ENCODE results near the gene TMEM51.

Gene TMEM51

DNA sequence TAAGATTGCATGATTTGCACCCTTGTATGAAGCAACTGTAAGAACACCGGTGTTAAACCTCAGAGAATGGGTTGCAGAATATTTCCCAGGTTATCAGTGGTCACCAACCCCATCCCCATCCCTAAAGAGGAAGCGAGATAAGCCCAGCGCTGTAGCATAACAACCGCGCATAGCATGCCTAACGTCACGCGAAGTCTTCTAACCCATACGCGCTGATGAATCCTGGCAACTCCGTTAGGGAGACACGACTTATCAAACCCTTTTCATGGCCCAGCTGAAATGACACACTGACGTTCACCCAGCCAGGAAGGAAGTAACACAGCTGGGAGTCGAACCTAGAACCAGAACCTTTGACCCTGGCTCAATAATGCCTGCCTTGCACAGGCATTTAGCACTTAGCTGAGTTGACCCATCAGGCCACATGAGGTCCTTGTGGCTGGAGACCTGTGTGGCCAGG lies 24.2 kb downstream of the TMEM51 start:
- no peak for DNase-seq (ENCODE audit: low read depth in 3 of 3)

DNA sequence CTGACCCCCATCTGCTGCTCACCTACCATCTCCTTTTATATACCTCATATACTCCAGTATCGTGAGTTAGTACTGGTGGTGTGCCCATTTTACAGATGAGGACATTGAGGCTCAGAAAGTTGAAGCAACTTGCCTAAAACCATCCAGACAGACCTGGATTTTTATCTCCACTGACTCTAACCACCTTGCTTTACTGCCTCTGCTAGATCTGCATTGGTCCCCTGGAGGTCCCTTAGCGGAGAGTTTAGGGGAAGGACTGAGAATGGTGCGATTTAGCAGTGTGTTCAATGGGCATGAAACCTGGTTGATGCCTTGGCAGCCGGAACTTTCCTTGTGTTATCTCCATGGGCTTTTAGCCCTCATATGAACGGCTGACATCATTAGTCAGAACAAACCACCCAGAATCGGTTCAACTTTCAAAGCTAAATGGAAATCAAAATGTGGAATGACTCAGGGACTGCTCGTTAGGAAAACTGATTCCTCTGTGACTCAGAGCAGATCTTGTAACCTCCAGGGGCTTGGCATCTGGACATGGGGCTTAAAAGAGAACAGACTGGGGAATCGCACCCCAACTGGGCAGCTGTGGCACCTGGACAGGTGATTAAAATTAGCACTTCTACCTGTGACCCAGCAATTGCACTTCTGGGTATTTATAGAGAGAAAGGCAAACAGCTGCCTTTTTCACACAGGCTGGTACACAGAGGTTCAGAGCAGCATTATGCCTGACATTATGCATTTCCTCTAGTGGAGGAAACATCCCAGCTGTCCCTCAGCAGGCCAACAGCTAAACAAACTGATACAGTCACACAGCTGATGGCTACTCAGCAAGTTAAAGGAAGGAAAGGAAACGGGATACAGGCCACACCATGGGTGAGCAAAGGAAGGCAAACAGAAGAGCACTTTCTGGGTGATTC lies 25.3 kb downstream of the TMEM51 start:
- no peak for DNase-seq (ENCODE audit: low read depth in 3 of 3)

DNA sequence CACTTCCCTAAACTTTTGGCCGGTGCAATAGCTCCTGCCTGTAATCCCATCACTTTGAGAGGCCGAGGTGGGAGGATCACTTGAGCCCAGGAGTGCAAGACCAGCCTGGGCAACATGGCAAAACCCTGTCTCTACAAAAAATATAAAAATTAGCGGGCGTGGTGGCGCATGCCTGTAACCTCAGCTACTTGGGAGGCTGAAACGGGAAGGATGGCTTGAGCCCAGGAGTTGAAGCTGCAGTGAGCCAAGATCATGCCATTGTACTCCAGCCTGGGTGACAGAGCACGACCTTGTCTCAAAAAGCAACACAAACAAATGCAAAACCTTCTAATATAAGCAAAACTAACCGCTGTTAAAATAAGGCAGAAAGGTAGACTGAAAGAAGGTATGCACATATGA lies 25.9 kb downstream of the TMEM51 start:
- no peak for DNase-seq (ENCODE audit: low read depth in 3 of 3)

DNA sequence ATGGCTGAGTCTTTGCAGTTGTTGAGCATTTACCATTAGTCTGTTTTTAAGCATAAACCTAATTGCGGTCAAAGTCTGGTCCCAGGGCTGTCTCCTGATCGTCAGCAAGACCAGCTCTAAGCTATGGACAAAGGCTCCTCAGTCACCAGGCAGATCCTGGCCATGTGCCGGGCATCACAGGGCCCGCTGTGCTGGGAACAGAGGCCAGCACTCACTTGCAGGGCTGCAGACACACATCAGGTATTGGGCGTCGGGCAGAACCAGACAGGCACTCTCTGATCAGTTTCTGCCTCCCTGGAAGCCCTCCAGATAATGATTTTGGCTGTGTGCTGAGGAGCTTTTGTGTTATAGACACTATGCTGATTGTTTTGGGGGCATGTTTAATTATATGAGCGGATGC lies 26.6 kb downstream of the TMEM51 start:
- DNase-seq (ENCODE audit: low read depth in 3 of 3), result no peak

DNA sequence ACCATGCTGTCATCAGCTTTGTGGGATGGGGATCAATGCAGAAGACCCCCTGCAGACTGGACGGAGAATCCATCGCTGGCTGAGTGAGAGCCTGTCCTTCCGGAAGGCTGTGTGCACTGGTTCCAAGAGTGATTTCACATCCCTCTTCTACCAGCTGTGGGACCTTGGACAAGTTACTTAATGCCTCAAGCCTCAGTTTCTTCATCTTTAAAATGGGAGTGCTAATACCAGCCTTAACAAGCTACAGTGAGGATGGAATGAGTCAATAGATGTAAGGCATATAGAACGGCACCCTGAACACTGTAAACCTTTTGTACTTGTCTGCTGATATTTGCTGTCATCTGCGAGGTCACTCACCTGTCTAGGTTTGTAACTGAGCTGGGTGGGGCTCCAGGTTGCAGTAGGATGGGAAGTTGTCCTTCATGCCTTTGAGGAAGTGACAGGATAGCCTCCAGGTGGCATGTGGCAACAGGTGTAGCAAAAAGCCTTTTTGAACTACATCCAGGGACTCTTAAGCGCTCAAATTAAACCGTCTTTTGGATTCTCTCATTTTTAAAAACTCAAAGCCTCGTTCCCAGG lies 27.5 kb downstream of the TMEM51 start:
- no peak for DNase-seq (ENCODE audit: low read depth in 3 of 3)

DNA sequence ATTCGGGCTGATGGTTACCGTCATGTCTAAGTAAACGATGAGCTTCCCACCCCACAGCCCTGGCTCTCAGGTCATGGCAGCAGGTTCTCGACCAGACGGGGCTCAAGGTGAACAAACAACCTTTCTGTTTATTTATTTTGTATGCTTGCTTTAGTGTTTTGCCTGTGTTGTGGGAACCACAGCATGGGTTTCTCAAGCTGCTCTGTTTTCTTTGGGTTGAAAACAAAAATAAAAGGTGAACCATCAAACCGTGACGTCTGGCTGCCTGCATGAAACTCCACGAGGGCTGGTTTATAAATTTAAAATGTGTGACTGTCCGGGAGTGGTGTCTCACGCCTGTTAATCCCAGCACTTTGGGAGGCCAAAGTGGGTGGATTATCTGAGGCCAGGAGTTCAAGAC lies 28.0 kb downstream of the TMEM51 start:
- DNase-seq (ENCODE audit: low read depth in 3 of 3), result no peak

DNA sequence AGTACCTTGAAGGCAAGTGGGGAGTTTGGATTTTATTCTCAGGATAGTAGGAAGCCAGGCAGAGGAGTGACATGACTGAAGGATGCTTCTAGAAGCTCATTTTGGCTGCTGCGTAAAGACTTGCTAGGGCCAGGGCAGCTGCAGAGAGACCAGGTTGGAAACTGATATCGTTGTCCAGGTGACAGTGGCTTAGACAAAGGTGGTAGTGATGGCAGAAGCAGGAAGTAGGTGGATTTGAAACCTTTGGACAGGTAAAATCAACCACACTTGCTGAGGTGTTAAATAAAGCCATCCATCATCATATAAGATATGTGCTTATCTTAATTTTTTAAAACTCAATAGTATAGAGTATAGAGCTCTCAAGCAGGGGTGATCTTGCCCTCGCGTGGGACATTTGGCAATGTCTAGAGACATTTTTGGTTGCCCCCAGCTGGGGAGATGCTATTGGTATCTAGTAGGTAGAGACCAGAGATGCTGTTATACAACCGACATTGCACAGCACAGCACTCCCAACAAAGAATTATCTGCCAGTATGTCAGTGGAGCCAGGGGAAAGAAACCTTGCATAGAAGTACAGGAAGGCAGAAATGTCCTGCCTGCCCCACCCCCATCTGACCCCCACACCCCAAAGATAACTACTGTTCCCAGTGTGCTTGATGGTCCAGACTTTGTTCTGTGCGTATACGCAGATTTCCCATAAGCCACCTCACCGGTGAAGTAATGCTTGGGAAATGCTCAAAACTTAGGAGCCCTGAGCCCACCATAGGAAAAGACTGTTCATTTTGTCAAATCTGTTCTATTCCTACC lies 31.1 kb downstream of the TMEM51 start:
- no peak for DNase-seq (ENCODE audit: low read depth in 3 of 3)

DNA sequence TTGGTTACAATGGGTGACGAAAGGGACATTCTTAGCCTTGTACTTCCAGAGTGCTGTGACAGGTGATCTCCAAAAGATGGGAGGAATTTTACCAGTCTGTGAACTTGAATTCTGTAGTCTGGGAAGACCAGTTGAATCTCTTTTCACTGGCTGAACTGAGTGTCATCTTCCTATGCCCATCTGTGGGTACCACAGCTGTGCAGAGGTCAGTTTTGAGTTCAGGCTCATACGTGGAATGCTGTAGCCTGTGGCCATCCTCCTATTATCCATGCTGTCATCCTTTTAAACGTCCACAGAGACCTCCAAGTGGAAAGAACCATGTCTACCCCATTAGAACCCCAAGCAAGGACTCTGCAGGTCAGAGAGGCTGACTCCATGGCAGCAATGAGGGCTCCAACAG lies 32.1 kb downstream of the TMEM51 start:
- DNase-seq (ENCODE audit: low read depth in 3 of 3), result no peak

DNA sequence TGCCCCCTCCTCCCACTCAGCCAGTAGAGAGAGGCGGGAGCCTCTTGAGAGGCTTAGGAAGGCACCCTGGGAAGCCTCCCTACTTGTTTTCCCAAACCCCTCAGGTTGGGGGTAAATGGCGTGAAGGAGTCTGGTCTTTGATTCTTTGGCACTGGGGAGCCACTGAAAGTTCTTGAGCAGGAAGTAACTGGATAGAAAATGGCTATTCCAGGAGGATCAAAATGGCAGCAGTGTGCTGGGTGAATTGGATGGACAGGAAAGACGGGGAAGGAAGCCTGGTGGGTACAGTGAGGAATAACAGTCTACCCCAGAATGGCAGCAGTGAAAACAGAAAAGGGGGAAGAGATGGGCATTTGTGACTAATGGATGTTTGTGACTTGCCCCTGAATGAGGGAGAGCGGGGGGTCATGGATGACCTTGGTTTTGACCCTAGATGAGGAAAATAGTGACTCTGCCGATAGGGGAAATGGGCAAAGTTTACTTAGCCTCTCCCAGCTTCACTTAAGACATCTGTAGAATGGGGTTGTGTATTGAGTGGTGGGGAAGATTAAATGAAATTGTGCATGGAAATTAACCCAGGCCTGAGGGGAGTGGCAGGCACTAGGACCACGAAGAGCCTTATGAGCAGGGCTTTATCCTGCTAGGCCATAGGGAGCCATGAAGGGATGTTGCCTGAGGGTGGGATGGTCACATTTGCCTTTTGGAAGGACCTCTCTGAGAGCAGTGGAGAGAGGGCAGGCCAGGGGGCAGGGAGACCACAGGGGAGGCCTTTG lies 32.7 kb downstream of the TMEM51 start:
- DNase-seq (ENCODE audit: low read depth in 3 of 3), result no peak

DNA sequence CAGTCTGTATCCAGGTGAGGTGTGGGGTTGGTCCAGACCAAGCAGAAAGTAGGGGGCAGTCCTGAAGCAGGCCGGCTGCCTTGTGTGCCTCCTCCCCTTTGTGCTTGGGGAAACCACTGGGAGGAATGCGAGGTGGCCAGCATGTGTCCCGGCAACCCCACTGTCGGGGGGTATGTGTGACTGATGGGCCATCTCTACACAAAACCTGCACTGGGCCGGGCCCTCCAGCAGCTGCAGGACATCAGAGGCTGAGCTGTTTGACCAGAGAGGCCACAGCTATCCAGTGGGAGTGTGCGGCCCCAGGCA lies 33.3 kb downstream of the TMEM51 start:
- DNase-seq (ENCODE audit: low read depth in 3 of 3), result no peak

DNA sequence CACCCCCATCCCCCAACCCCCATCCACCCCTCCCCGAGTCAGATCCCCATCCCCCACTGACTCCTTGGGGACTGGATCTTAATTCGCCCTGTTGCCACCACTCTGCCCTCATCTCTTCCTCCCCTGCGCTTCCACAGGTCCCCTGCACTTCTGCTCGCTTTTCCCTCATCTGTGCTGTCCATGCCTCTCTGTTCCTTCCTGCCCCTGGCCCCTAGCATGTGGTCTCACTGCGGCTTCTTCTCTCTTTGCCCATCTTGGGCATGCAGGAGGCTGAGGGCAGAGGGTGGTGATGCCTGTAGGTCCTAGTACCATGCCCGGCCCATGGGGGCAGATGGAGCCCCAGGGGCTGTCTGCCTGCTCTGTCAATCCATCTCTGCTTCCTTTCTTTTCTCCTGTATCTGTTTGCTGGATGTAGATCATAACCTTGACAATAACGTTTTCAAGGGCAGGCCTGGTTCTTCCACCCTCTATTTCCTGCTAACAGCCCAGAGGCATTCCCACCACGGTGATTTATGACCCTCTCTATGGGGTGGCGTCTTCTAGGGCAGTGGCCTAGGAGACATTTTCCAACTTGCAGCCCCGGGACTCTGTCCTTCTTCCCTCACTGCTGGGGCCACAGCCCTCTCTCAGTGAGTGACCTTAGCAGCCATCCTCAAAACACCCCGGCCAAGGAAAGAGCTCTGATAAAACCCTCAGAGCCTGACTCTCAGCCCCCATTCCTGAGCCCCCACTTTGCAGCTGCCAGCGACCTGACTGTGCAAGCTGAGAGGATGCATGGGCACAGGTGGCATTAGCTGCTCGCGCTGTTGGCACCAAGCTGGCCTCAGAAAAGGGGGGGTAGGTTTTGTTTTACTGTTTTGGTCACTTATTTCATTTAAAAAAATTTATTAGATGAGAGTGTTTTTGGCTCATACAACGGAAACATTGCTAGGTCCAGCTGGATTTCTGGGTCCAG lies 33.9 kb downstream of the TMEM51 start:
- no peak for DNase-seq (ENCODE audit: low read depth in 3 of 3)

DNA sequence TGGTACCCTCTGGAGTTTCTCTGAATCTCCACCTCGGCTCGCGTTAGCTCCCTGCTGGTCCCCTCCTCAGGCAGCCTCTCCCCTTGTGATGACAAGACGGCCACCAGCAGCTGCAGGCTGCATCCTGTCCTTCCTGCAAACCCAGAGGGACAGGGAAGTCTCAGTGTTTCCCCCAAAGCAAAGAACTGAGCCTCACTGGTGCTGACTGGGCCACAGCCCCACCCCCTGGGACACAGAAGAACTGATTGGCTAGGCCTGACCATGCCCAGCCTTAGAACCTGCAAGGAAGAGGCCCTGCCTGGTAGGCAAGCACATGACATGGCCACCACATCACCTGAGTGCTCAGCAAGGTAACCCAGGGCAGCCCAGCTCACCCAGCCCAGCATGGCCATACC lies 34.6 kb downstream of the TMEM51 start:
- no peak for DNase-seq (ENCODE audit: low read depth in 3 of 3)

DNA sequence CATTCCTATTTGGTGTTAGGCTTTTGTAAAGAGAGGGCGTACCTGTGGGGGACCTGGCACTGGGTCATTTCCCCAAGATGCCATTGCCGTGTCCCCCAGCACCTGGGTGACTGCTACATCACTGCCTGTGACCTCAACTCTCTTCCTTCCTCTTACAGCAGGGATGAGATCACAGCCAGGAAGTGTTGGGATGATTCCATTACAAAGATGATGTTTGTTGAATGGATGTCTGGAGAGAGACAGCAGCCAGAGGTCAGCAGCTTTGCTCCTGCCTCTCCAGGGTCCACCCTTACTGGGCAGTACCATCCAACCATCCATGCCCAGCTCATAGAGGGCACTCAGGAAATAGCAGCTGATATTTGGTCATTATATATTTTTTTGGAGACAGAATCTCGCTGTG lies 35.1 kb downstream of the TMEM51 start:
- DNase-seq (ENCODE audit: low read depth in 3 of 3), result no peak

DNA sequence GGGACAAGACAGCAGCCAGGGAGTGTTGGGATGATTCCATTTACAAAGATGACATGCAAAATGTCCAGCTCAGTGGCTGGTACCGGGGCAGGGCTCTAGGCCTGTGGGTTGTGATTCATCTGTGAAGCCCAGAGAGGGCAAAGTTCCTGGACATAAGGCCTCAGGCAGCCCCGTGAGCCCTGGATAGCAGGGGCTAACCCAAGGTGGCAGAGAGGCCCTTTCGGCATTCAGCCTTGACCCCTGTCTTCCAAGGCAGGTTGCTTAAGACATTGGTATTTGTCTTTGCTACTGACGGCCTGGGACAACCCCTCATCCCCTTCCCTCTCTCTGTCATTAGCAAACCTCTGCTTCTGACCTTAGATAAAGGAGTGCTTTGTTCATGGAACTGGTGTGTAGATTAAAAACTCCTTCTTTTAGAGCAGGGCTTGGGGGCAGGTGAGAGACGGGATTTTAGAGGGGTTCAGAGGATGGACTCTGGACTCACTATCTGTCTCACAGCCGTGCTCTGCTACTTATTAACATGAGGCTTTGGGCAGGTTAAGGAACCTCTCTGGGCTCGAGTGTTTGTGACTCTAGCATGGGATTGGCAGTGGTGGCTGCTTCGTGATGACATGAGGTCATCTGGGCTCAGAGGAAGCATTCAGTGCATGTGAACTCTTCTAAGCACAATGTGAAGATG lies 36.3 kb downstream of the TMEM51 start:
- no peak for DNase-seq (ENCODE audit: low read depth in 3 of 3)

DNA sequence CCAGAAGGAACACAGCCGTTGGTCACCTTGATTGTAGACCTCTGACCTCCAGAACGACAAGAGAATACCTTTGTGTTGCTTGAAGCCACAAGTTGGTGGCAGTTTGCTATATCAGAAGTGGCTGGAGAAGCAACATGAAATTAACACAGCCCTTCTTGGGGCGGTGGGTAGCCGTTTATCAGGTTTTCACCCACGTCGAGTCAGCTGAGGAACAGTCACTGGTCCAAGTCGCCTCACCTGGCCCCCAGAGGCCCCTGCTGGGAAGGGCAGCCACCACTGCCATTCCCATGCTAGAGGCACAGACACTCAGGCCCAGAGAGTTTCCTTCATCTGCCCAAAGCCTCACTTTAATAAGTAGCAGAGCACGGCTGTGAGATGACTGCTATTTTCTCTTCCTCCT lies 37.7 kb downstream of the TMEM51 start:
- no peak for DNase-seq (ENCODE audit: low read depth in 3 of 3)

DNA sequence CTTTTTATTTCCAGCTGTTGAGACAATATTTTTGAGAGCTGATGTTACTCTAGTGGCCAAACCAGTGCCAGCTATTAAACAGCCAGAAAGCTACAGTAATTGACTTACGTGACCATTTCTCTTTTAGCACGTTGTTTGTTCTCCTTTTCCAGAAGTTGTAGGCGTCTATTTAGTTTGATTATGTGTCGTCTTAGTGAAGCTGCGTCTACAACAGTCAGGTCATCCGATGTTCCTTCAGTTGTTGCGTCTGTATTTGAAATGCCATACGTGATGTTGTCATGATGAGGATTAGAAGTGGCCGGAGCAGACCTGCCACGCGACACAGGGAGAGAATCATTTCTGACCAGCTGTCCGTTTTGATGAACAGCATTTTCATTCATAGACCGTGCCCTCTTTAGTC lies 38.2 kb downstream of the TMEM51 start:
- no peak for DNase-seq (ENCODE audit: low read depth in 3 of 3)

DNA sequence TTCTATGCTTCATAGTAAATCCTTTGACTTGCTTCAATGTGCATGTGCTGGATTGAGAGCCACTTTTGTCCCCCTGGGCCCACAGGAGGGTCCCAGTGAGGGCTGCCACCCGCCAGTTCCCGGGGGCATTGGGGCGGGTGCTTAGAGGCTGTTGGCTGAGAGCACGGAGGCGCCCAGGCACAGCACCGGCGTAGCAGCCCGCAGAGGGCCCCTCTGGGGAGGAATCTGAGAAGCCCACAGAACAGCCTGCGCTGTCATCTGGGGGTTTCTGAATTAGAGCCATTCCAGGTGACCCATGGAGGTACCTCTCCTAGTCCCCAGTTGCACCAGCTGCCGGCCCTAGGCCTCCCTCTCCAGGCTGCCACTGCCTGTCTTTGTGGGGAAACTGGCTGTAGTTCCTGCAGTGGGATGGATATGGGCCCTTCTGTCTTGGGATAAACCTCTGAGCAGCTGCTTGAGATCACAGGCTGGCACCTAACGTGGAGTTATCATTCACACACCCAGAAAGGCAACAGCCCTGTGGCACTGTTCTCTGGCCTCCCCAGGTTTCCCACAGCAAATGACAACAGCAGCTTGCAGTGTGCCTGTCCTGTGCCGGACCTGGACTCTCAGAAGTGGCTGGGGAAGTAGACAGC lies 39.5 kb downstream of the TMEM51 start:
- DNase-seq (ENCODE audit: low read depth in 3 of 3), result no peak

DNA sequence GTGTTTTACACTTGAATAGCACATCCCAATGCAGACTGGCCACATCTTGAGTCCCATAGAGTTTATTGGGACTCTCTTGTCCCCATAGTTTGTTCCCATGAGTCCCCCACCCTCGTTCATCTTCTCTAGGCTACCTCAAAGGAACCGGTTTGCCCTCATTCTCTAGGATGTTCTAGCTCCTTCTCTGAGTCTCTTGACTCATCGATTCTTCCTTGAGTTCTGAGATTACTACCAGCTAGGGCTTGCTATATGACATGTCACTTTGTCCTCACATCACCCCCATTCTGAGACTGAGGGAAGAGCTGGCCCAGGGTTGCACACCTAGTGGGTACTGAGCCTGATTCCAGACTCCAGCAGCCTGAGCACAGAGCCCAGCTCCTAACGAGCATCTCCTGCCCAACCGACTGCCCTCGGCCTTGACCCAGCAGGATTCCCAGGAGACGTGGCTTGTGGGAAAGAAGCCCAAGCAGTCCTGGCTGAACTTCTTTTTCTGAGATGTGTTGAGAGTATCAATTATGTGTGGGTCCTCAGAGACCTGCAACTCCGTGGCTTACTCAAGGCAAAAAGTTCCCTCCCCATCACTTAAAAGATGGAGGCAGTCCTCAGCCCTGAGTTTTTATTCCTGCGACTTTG lies 42.0 kb downstream of the TMEM51 start:
- no peak for DNase-seq (ENCODE audit: low read depth in 3 of 3)

DNA sequence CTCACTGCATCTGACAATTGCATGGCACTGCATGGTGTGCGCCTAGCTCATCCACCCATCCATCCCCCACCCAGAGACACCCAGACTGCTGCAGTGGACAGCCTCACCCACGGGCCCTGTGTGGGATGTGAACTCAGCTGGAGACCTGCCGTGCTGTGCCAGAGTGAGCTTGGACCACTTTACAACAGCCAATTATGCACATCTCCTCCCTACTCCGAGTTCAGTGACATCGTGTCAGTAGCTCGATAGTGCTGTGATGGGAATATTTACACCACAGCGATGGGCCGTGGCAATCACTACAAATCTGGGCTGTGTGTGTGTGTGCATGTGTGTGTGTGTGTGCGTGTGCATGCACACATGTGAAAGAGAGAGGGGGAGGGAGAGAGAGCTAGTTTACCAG lies 42.5 kb downstream of the TMEM51 start:
- DNase-seq (ENCODE audit: low read depth in 3 of 3), result no peak

All from stimulated activated CD4-positive, alpha-beta T cell treated with anti-CD3 and anti-CD28 coated beads, TNF-alpha, amount 100 ng/mL, for 48 hours (primary cell).